Uterus (tissue), 2 donors: ENCODE results near the gene TREML4.

Experiments used
- CTCF ChIP-seq, 4 experiments: fragments of 200-600 bp in 2 of 4; fragments of 450-650 bp in 2 of 4; sonication (generic) in 2 of 4; IDR thresholded peaks; one replicate each; pipeline ENCODE4 v1.5.1; 2016 to 2019; ENCODE audit warnings: antibody characterized with exemption in 4 of 4, mild to moderate bottlenecking in 2 of 4, moderate library complexity in 1 of 4
- POLR2A ChIP-seq, 2 donors: fragments of 450-650 bp; IDR thresholded peaks; one replicate each; pipeline ENCODE4 v1.6.1; 2016; ENCODE audit warnings: antibody characterized with exemption in 2 of 2, mild to moderate bottlenecking in 1 of 2, moderate library complexity in 1 of 2

GRCh38 chr6:41268478-41268877 lies 40.3 kb downstream of the TREML4 start:
- TF ChIP-seq CTCF (IDR thresholded peaks at IDR 0.05) (no peak), POLR2A (IDR thresholded peaks at IDR 0.05) (no peak)
